Measurements from ENCODE around the gene OR11A1. TPM values are rescaled to one million over a fixed set of nuclear protein-coding genes. Genes with fewer than 3 reads are reported as not detected.

Gene OR11A1
- total and polyA plus RNA-seq, 2 experiments from 2014 or later: not detected

DNA sequence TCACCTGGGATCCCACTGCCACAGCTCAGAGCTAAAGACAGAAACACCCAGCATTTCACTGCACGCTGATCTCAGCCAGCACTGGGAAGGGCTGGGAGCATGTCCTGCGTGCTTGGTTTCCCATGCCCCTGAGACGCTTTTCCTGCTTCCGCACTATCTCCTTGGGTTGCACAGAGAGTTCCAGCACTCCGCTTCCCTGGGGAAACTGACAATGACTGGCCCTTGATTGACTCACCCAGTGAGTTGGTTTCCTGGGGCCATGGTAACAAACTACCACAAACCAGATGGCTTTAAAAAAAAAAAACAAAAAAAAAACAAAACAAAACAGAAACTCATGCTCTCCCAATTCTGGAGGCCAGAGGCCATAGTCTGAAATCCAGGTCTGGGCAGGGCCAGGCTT lies 45.7 kb upstream of the OR11A1 start:
- Histone ChIP-seq H3K36me3 (replicated peaks; ENCODE audit: insufficient read depth, low read depth) (no peaks in the 10 kb centered on the region), H3K4me3 (no peak overlapping the region), H4K20me1 (ENCODE audit: insufficient read depth, poor library complexity, severe bottlenecking) (no peaks in the 10 kb centered on the region), H3K79me2 (no peaks in the 10 kb centered on the region), H3K27ac (no peak overlapping the region), H3K4me1 (ENCODE audit: insufficient read depth) (no peaks in the 10 kb centered on the region), H3K4me2 (no peak overlapping the region), H3K9me2 (replicated peaks; ENCODE audit: insufficient read depth) (no peaks in the 10 kb centered on the region), H3K27me3 (peaks cover 5% of the 10 kb centered on the region), H2AFZ (no peak overlapping the region), H3K9me3 (ENCODE audit: low read depth) (no peaks in the 10 kb centered on the region)
- DNase-seq (ENCODE audit: low spot score): no peak
- TF ChIP-seq, protein P1, sequence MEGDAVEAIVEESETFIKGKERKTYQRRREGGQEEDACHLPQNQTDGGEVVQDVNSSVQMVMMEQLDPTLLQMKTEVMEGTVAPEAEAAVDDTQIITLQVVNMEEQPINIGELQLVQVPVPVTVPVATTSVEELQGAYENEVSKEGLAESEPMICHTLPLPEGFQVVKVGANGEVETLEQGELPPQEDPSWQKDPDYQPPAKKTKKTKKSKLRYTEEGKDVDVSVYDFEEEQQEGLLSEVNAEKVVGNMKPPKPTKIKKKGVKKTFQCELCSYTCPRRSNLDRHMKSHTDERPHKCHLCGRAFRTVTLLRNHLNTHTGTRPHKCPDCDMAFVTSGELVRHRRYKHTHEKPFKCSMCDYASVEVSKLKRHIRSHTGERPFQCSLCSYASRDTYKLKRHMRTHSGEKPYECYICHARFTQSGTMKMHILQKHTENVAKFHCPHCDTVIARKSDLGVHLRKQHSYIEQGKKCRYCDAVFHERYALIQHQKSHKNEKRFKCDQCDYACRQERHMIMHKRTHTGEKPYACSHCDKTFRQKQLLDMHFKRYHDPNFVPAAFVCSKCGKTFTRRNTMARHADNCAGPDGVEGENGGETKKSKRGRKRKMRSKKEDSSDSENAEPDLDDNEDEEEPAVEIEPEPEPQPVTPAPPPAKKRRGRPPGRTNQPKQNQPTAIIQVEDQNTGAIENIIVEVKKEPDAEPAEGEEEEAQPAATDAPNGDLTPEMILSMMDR (IDR thresholded peaks at IDR 0.05; ENCODE audit: poor library complexity): no peak
- no peak for TF ChIP-seq EZH2 (IDR thresholded peaks at IDR 0.05; ENCODE audit: borderline replicate concordance)
- no peak for TF ChIP-seq EZH2phosphoT487 (IDR thresholded peaks at IDR 0.05; ENCODE audit: low read depth, severe bottlenecking, unreplicated experiment)
- 93% methylated on average over 5 of the region's 5 CpGs for WGBS (ENCODE audit: low lambda C conversion rate, missing lambda C conversion rate)

DNA sequence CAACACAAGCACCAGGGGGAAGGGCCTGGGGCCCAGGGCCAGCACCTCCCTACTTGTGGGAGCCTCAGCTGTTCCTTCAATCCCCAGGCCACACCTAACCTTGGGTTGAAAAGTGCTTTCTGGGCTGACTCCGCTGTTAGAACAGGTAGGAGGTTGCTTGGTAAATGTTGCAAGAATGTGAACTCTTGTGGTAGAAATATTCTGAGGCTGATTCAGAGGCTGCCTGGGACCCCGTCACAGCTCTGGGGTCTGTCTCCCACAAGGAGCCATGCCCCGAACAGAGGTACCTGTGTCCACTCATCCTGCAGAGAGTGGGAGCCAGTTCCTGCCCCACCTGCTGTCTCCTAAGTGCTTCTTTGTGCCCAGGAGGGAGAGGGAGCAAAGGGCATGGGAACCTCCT lies 45.3 kb upstream of the OR11A1 start:
- no peak overlapping the region for H3K27ac ChIP-seq
- H3K9me2 ChIP-seq (replicated peaks; ENCODE audit: insufficient read depth): no peaks in the 10 kb centered on the region
- H3K27me3 ChIP-seq: peaks cover 8% of the 10 kb centered on the region
- no peaks in the 10 kb centered on the region for H4K20me1 ChIP-seq (ENCODE audit: insufficient read depth, poor library complexity, severe bottlenecking)
- no peaks in the 10 kb centered on the region for H3K79me2 ChIP-seq
- no peaks in the 10 kb centered on the region for H3K9me3 ChIP-seq (ENCODE audit: low read depth)
- 94% methylated on average over 3 of the region's 3 CpGs for WGBS (ENCODE audit: low lambda C conversion rate, missing lambda C conversion rate)
- no peak overlapping the region for H2AFZ ChIP-seq
- TF ChIP-seq, protein P1 (IDR thresholded peaks at IDR 0.05; ENCODE audit: poor library complexity): no peak
- TF ChIP-seq EZH2phosphoT487 (IDR thresholded peaks at IDR 0.05; ENCODE audit: low read depth, severe bottlenecking, unreplicated experiment) (no peak), EZH2 (IDR thresholded peaks at IDR 0.05; ENCODE audit: borderline replicate concordance) (no peak)
- DNase-seq (ENCODE audit: low spot score): no peak
- no peaks in the 10 kb centered on the region for H3K36me3 ChIP-seq (replicated peaks; ENCODE audit: insufficient read depth, low read depth)
- no peaks in the 10 kb centered on the region for H3K4me1 ChIP-seq (ENCODE audit: insufficient read depth)
- H3K4me2 ChIP-seq: no peak overlapping the region
- H3K4me3 ChIP-seq: no peak overlapping the region

DNA sequence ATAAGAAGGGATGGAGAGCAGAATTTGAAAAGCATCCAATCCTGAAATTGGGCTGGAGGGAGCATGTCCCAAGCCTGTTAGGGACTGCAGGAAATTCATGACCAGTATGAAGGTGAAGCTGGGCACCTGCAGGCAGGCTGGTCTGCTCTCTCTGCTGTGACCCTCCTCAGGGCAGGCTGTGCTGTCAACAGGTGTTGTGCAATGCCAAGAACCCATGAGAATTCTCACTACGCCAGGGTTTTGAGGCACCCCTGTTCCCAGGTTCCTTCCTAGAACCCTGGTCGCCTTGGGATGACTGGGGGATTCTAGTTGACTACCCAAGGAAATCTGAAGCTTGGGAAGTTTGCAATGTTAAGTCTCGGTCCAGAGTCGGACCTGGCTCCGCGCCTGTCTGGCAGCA lies 44.2 kb upstream of the OR11A1 start:
- 88% methylated on average over 6 of the region's 6 CpGs for whole genome bisulfite sequencing (ENCODE audit: low lambda C conversion rate, missing lambda C conversion rate)
- no peak overlapping the region for H3K4me3 ChIP-seq
- no peak overlapping the region for H2AFZ ChIP-seq
- TF ChIP-seq EZH2phosphoT487 (IDR thresholded peaks at IDR 0.05; ENCODE audit: low read depth, severe bottlenecking, unreplicated experiment): no peak
- no peak for TF ChIP-seq EZH2 (IDR thresholded peaks at IDR 0.05; ENCODE audit: borderline replicate concordance)
- TF ChIP-seq, protein P1 (IDR thresholded peaks at IDR 0.05; ENCODE audit: poor library complexity): no peak
- H3K79me2 ChIP-seq: no peaks in the 10 kb centered on the region
- H3K4me2 ChIP-seq: no peak overlapping the region
- peaks cover 9% of the 10 kb centered on the region for H3K27me3 ChIP-seq
- H3K9me3 ChIP-seq (ENCODE audit: low read depth): no peaks in the 10 kb centered on the region
- no peaks in the 10 kb centered on the region for H4K20me1 ChIP-seq (ENCODE audit: insufficient read depth, poor library complexity, severe bottlenecking)
- no peak overlapping the region for H3K27ac ChIP-seq
- no peak for DNase-seq (ENCODE audit: low spot score)
- no peaks in the 10 kb centered on the region for H3K9me2 ChIP-seq (replicated peaks; ENCODE audit: insufficient read depth)
- no peaks in the 10 kb centered on the region for H3K4me1 ChIP-seq (ENCODE audit: insufficient read depth)
- no peaks in the 10 kb centered on the region for H3K36me3 ChIP-seq (replicated peaks; ENCODE audit: insufficient read depth, low read depth)

DNA sequence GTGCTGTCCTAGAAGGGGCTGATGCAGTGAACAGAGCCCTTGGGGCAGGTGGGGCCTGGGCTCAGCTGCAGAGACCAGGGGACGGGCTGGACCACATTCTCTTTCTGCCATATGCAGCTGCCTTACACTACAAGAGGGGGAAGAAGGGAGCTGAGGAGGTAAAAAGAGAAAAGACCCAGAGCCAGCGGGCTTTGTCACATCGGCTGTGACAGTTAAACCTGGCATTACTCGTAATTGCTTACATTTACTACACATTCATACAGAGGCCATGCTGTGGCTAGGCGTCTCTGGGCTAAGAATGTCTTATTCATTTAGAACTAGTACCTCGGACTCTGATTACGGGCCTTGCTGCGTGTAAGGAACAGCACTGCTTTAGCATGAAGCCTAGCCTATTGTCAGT lies 43.7 kb upstream of the OR11A1 start:
- Histone ChIP-seq H3K27ac (no peak overlapping the region), H3K27me3 (peaks cover 9% of the 10 kb centered on the region), H3K9me2 (replicated peaks; ENCODE audit: insufficient read depth) (no peaks in the 10 kb centered on the region), H3K4me3 (no peak overlapping the region), H3K4me2 (no peak overlapping the region), H2AFZ (no peak overlapping the region), H3K36me3 (replicated peaks; ENCODE audit: insufficient read depth, low read depth) (no peaks in the 10 kb centered on the region), H3K9me3 (ENCODE audit: low read depth) (no peaks in the 10 kb centered on the region), H3K79me2 (no peaks in the 10 kb centered on the region), H3K4me1 (ENCODE audit: insufficient read depth) (no peaks in the 10 kb centered on the region), H4K20me1 (ENCODE audit: insufficient read depth, poor library complexity, severe bottlenecking) (no peaks in the 10 kb centered on the region)
- no peak for DNase-seq (ENCODE audit: low spot score)
- TF ChIP-seq EZH2 (IDR thresholded peaks at IDR 0.05; ENCODE audit: borderline replicate concordance): no peak
- TF ChIP-seq EZH2phosphoT487 (IDR thresholded peaks at IDR 0.05; ENCODE audit: low read depth, severe bottlenecking, unreplicated experiment): no peak
- TF ChIP-seq, protein P1 (IDR thresholded peaks at IDR 0.05; ENCODE audit: poor library complexity): no peak
- WGBS (ENCODE audit: low lambda C conversion rate, missing lambda C conversion rate): 91% methylated on average over 8 of the region's 8 CpGs

All from hepatocyte (in vitro differentiated cells).